ENCODE measurements around the gene MAP2K7.

DNA sequence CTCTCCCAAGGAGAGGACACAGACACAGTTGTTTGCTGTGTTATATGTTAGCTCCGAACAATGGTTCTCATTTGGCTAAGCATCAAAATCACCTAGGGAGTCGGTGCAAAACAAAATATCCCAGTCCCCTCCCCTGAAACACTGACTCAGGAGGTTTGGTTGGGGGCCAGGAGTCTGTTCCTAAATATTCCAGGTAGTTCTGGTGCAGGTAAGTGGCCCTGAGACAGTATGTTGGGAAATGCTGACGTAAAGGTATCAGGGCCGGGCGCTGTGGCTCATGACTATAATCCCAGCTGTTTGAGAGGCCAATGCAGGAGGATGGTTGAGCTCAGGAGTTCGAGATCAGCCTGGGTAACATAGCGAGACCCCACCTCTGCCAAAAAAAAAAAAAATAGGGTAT lies 2.3 kb upstream of the MAP2K7 start:
- no peak for TF ChIP-seq ZNF8 (CRISPR knock-in tag; IDR thresholded peaks at IDR 0.05)
- no peak for TF ChIP-seq RARB (CRISPR knock-in tag; IDR thresholded peaks at IDR 0.05)
- TF ChIP-seq, protein P1, sequence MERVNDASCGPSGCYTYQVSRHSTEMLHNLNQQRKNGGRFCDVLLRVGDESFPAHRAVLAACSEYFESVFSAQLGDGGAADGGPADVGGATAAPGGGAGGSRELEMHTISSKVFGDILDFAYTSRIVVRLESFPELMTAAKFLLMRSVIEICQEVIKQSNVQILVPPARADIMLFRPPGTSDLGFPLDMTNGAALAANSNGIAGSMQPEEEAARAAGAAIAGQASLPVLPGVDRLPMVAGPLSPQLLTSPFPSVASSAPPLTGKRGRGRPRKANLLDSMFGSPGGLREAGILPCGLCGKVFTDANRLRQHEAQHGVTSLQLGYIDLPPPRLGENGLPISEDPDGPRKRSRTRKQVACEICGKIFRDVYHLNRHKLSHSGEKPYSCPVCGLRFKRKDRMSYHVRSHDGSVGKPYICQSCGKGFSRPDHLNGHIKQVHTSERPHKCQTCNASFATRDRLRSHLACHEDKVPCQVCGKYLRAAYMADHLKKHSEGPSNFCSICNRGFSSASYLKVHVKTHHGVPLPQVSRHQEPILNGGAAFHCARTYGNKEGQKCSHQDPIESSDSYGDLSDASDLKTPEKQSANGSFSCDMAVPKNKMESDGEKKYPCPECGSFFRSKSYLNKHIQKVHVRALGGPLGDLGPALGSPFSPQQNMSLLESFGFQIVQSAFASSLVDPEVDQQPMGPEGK (CRISPR knock-in tag; IDR thresholded peaks at IDR 0.05; ENCODE audit: borderline replicate concordance) = no peak
